ENCODE measurements around the gene IWS1. TPM values are rescaled to one million over a fixed set of nuclear protein-coding genes. Genes with fewer than 3 reads are reported as not detected.

Gene IWS1
- total and polyA plus RNA-seq, 10 donors, result 18.8 to 59.7 (median 43.3) TPM

DNA sequence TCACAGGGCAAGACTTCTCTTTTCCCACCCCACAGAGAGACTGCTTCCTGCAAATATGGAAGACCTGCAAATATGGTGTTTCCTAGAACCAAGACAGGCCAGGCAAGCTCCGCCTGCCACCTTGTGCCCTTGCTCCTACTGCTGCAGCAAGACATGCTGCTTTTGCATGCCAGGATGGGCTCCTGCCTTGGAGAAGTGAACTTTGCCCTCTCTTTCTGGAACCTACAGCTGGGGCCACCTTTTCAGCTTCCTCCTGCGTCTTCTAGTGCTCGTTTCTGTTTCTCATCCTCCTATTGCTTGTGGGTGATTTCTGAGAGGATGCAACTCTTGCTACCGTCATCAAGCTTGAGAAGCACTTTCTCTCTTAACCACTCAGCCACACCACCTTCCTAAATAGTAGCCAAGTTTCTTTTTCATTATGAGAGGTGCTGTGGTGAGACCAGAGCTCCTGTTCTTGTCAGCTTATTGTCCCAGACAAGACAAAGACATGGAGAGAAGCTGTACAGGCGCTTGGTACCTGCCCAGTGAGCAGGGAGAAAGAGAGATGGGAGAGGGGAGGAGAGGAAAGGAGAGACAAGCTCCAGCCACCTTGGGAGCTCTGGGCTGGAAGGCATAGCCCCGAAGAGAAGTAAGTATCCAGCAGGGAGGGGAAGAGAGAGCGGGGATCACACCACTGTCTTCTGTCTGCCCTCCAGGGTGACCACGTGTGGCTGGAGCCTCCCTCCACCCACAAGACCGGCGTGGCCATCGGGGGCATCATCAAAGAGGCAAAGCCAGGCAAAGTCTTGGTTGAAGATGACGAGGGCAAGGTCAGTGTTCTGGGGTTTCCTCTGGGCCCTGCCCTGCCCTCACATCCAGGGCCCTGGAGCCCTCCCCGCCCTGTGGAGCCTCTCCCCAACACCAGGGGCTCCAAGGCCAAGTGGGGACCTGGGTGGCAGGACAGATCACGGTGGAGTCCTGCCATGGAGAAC, 37.5 kb upstream of the IWS1 start:
- Histone ChIP-seq H3K36me3 (no peaks in the 10 kb centered on the region), H3K4me3 (peak overlapping the region in 1 of 8 donors; percentile 35), H3K9me3 (no peaks in the 10 kb centered on the region), H3K27me3 (replicated peaks in 1 of 7) (peaks cover 0 to 8% (median 0%) of the 10 kb centered on the region in 7 donors), H3K4me1 (peaks cover 0 to 21% (median 5%) of the 10 kb centered on the region in 6 donors), H3K27ac (peak overlapping the region in 7 of 8 donors; percentile 25 to 73 (median 58))
- DNase-seq, result peak; percentile 53
- WGBS, 5 donors, result 60 to 76% (median 63%) methylated on average over 14 of the region's 14 CpGs
- intact Hi-C loops (cut with DNase I; ENCODE audit: low total_unique reads), result no loop called here
- TF ChIP-seq POLR2AphosphoS5 (IDR thresholded peaks at IDR 0.05) (peak in 1 of 3 donors; percentile 31), POLR2A (IDR thresholded peaks at IDR 0.05) (no peak)

DNA sequence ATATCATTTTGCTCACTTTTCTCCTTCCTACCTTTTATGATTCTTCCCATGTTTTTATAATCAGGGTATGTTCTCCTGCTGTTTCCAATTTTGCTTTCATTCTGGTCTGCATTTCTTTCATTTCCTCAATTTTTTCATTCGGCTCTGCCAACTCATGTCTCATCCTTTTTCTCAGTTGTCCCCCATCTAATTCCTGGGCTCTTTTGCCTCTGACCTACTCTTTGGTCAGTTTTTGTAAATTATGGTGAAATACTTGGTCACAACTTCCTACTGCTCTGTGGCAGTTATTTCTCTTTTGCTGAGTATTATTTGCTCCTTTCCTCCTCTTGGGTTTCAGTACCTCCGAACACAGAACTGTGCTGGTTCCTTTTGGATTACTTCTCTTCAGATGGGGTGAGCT, 36.6 kb upstream of the IWS1 start:
- Histone ChIP-seq H3K4me3 (no peak overlapping the region), H3K36me3 (no peaks in the 10 kb centered on the region), H3K27me3 (replicated peaks in 1 of 7) (peaks cover 0 to 9% (median 0%) of the 10 kb centered on the region in 7 donors), H3K27ac (peak overlapping the region in 6 of 8 donors; percentile 25 to 73 (median 52)), H3K9me3 (no peaks in the 10 kb centered on the region), H3K4me1 (peaks cover 0 to 21% (median 5%) of the 10 kb centered on the region in 6 donors)
- TF ChIP-seq POLR2A (IDR thresholded peaks at IDR 0.05) (no peak), POLR2AphosphoS5 (IDR thresholded peaks at IDR 0.05) (no peak)
- TF ChIP-seq, protein P1, sequence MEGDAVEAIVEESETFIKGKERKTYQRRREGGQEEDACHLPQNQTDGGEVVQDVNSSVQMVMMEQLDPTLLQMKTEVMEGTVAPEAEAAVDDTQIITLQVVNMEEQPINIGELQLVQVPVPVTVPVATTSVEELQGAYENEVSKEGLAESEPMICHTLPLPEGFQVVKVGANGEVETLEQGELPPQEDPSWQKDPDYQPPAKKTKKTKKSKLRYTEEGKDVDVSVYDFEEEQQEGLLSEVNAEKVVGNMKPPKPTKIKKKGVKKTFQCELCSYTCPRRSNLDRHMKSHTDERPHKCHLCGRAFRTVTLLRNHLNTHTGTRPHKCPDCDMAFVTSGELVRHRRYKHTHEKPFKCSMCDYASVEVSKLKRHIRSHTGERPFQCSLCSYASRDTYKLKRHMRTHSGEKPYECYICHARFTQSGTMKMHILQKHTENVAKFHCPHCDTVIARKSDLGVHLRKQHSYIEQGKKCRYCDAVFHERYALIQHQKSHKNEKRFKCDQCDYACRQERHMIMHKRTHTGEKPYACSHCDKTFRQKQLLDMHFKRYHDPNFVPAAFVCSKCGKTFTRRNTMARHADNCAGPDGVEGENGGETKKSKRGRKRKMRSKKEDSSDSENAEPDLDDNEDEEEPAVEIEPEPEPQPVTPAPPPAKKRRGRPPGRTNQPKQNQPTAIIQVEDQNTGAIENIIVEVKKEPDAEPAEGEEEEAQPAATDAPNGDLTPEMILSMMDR (IDR thresholded peaks at IDR 0.05 in 8 of 11, conservative IDR thresholded peaks at IDR 0.05 in 3 of 11), result no peak
- intact Hi-C loops (cut with DNase I; ENCODE audit: low total_unique reads), result no loop called here
- DNase-seq, result no peak
- 35 to 73% (median 58%) methylated on average over 2 of the region's 2 CpGs for WGBS, 5 donors

DNA sequence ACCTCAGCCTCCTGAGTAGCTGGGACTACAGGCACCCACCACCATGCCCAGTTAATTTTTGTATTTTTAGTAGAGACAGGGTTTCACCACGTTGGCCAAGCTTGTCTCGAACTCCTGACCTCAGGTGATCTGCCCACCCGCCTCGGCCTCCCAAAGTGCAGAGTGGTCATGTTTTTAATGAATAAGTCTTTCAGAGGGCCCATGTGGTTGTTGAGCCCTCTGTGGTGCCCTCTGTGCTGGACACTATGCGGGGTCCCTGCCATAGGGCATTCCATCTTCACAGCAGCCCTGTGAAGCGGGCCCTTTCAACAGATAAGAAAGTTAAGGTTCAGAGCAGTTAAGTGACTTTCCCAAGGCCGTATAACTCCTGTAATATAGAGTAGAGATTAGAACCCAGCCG, 35.1 kb upstream of the IWS1 start:
- H3K4me3 ChIP-seq, result no peak overlapping the region
- H3K4me1 ChIP-seq, result peaks cover 0 to 21% (median 5%) of the 10 kb centered on the region in 6 donors
- 89 to 96% (median 93%) methylated on average over 8 of the region's 8 CpGs for WGBS, 5 donors
- peaks cover 0 to 13% (median 9%) of the 10 kb centered on the region in 8 donors for H3K9me3 ChIP-seq
- no peaks in the 10 kb centered on the region for H3K36me3 ChIP-seq
- H3K27ac ChIP-seq, result no peak overlapping the region
- H3K27me3 ChIP-seq (replicated peaks in 1 of 7), result peaks cover 0 to 13% (median 0%) of the 10 kb centered on the region in 7 donors
- DNase-seq, result peak; percentile 37
- TF ChIP-seq, protein P1 (IDR thresholded peaks at IDR 0.05 in 8 of 11, conservative IDR thresholded peaks at IDR 0.05 in 3 of 11), result no peak
- TF ChIP-seq POLR2A (IDR thresholded peaks at IDR 0.05) (no peak), POLR2AphosphoS5 (IDR thresholded peaks at IDR 0.05) (no peak)
- intact Hi-C loops (cut with DNase I; ENCODE audit: low total_unique reads), result no loop called here

DNA sequence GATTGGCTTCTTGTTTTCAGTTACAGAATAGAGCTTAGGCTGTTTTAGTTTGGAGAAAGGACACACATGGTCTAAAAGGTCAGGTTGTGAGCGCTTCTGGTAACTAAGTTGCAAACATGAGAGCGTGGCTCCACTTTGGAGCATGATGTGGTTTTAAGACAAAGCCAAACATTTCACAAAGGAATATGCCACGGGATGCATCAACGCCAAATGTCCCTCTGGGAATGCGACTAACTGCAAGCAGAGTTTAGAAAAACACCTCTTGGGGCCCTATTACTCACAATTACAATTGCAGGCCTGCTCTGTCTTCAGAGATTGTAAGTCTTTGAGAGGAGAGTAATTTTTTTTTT, 34.6 kb upstream of the IWS1 start:
- Histone ChIP-seq H3K27ac (no peak overlapping the region), H3K36me3 (no peaks in the 10 kb centered on the region), H3K4me3 (no peak overlapping the region), H3K27me3 (replicated peaks in 1 of 7) (peaks cover 0 to 13% (median 0%) of the 10 kb centered on the region in 7 donors), H3K4me1 (peaks cover 0 to 21% (median 5%) of the 10 kb centered on the region in 6 donors), H3K9me3 (peaks cover 0 to 17% (median 14%) of the 10 kb centered on the region in 8 donors)
- intact Hi-C loops (cut with DNase I; ENCODE audit: low total_unique reads), result no loop called here
- no peak for DNase-seq
- TF ChIP-seq POLR2A (IDR thresholded peaks at IDR 0.05), result no peak
- TF ChIP-seq, protein P1 (IDR thresholded peaks at IDR 0.05 in 8 of 11, conservative IDR thresholded peaks at IDR 0.05 in 3 of 11), result no peak
- no peak for TF ChIP-seq POLR2AphosphoS5 (IDR thresholded peaks at IDR 0.05)
- WGBS, 5 donors, result 92 to 96% (median 95%) methylated on average over 5 of the region's 5 CpGs
